ENCODE data around the gene EEF2KMT.
"Not testable (repeated sequence)": the region's sequence is repeated elsewhere in the genome, so short reads cannot be mapped to it uniquely, and the experiment has no call there.

The EEF2KMT gene

DNA sequence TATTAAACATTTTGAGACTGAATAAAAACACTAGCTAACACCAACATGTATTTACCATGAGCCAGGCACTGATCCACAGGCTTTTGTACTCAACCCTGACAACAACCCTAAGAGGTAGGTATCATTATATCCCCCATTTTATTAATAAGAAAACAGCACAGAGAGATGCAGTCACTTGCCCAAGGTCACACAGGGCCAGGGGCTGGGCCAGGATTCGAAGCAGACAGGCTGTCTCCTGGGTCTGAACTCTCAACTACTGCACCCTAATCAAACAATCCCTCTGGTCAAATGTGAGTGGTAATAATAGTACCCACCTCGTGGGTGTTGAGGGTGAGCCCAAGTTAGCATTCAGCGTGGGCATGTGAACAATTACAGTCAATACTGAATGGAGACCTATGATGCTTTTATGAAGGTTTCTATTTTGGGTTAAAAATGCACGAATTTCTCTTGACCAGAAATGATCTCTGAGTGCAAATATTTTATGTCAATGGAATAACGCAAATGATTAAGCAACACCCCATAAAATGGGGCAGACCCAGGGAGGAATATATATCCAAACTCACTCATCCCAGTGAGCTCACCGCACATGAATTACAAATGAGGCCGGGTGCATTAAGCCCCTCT is 1.0 kb downstream of the EEF2KMT start:
- not testable (repeated sequence) for H2BK12ac ChIP-seq (ENCODE audit: low read length); H3K79me1 ChIP-seq (ENCODE audit: low read depth, low read length); H4K8ac ChIP-seq (ENCODE audit: low read depth, low read length); H3K14ac ChIP-seq (ENCODE audit: low read length); H2BK15ac ChIP-seq (ENCODE audit: low read length); H2BK5ac ChIP-seq (ENCODE audit: low read length); H3K9me3 ChIP-seq (replicated peaks in 1 of 2; ENCODE audit: control insufficient read depth in 2 of 2, insufficient read depth in 1 of 2, low read depth in 1 of 2, low read length in 2 of 2); H3K23ac ChIP-seq (ENCODE audit: low read depth, low read length, poor library complexity); H3K27ac ChIP-seq (replicated peaks; ENCODE audit: low read length); H3K9ac ChIP-seq (ENCODE audit: low read depth, low read length, poor library complexity); H2AK5ac ChIP-seq (ENCODE audit: low read depth, low read length); H4K91ac ChIP-seq (ENCODE audit: low read depth, low read length, poor library complexity); H3K18ac ChIP-seq (ENCODE audit: low read length); H3K36me3 ChIP-seq (replicated peaks in 1 of 2; ENCODE audit: control insufficient read depth in 2 of 2, insufficient read depth in 2 of 2, low read length in 2 of 2); H2BK120ac ChIP-seq (ENCODE audit: low read depth, low read length); H3K4ac ChIP-seq (ENCODE audit: low read length); H3K4me1 ChIP-seq (ENCODE audit: control insufficient read depth in 2 of 2, insufficient read depth in 1 of 2, low read depth in 1 of 2, low read length in 2 of 2); DNase-seq (ENCODE audit: low spot score)
- H3K27me3 ChIP-seq (ENCODE audit: control insufficient read depth in 3 of 3, insufficient read depth in 3 of 3, low read depth in 1 of 3, low read length in 3 of 3) = peaks cover 0 to 10% (median 0%) of the 10 kb centered on the region in 3 experiments
- peak overlapping the region; percentile 54 to 82 for H3K4me3 ChIP-seq (ENCODE audit: low read length in 2 of 2)
- WGBS, 2 donors (ENCODE audit: extremely low coverage in 2 of 2, insufficient read length in 2 of 2, insufficient replicate concordance in 1 of 2) = no CpG with 5 or more reads among the region's 7 CpGs
- H3K4me2 ChIP-seq (ENCODE audit: insufficient read depth, low read length, poor library complexity, severe bottlenecking) = peak overlapping the region; percentile 91
- peak overlapping the region; percentile 94 for H2AFZ ChIP-seq (ENCODE audit: low read length)

DNA sequence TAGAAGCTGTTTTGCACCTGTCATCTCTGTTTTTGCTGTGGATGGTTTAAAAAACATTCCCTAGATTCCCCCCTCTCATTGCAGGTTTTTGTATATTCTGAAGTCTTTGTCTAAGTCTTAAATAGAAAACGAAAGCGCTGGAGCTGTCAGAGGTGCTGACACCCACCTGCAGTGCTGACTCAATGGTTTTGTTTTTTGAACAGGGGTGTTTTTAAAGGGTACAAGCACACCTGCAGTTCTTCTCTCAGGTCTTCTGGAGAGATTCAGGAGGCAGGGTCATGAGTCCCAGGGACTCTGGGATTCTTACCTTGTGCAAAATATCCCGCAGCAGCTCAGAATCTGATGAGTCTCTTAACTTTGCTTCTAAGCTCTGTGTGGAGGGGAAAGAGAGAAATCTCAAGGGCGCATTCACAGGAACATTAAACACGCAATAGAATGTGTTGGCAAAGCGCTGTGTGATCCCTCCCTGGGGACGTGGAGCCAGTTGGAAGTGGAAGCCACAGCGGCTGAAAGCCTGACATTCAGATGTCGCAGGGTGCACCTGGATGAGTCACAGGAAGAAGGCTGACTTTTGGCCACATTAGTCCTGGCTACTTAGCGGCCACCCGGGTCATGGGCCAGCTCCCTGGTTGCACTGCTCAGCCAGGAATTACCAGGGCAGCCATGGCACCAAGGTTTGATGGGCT is 2.3 kb downstream of the EEF2KMT start:
- not testable (repeated sequence) for H2BK15ac ChIP-seq (ENCODE audit: low read length); DNase-seq (ENCODE audit: low spot score); H3K23ac ChIP-seq (ENCODE audit: low read depth, low read length, poor library complexity); H2AFZ ChIP-seq (ENCODE audit: low read length); H3K4me2 ChIP-seq (ENCODE audit: insufficient read depth, low read length, poor library complexity, severe bottlenecking); H4K91ac ChIP-seq (ENCODE audit: low read depth, low read length, poor library complexity); H2AK5ac ChIP-seq (ENCODE audit: low read depth, low read length); H3K79me1 ChIP-seq (ENCODE audit: low read depth, low read length); H3K27me3 ChIP-seq (ENCODE audit: control insufficient read depth in 3 of 3, insufficient read depth in 3 of 3, low read depth in 1 of 3, low read length in 3 of 3); H3K9ac ChIP-seq (ENCODE audit: low read depth, low read length, poor library complexity); H3K27ac ChIP-seq (replicated peaks; ENCODE audit: low read length); H3K14ac ChIP-seq (ENCODE audit: low read length); H2BK5ac ChIP-seq (ENCODE audit: low read length); H3K18ac ChIP-seq (ENCODE audit: low read length); H3K36me3 ChIP-seq (replicated peaks in 1 of 2; ENCODE audit: control insufficient read depth in 2 of 2, insufficient read depth in 2 of 2, low read length in 2 of 2); H2BK12ac ChIP-seq (ENCODE audit: low read length); H2BK120ac ChIP-seq (ENCODE audit: low read depth, low read length); H3K4me1 ChIP-seq (ENCODE audit: control insufficient read depth in 2 of 2, insufficient read depth in 1 of 2, low read depth in 1 of 2, low read length in 2 of 2); H4K8ac ChIP-seq (ENCODE audit: low read depth, low read length); H3K4me3 ChIP-seq (ENCODE audit: low read length in 2 of 2); H3K4ac ChIP-seq (ENCODE audit: low read length); H3K9me3 ChIP-seq (replicated peaks in 1 of 2; ENCODE audit: control insufficient read depth in 2 of 2, insufficient read depth in 1 of 2, low read depth in 1 of 2, low read length in 2 of 2)
- no CpG with 5 or more reads among the region's 11 CpGs for WGBS, 2 donors (ENCODE audit: extremely low coverage in 2 of 2, insufficient read length in 2 of 2, insufficient replicate concordance in 1 of 2)

DNA sequence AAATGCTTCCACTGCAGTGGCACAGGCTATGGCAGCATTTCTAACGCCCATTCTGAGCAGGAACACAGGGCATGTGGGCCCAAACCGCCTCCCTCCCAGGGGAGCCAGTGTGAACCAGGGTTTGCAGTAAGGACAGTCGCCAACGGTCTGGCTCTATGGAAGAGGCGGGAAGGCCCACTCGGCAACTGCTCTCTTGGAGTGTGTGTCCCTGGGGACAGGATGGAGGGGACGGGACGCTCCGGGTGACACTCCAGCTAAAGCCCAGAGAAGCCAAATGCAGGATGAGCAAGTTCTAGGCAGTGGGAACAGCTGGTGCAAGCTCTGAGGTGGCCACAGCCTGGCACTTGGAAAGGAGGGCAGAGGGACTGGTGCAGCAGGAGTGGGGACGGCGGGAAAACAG is 3.8 kb downstream of the EEF2KMT start:
- not testable (repeated sequence) for H3K9ac ChIP-seq (ENCODE audit: low read depth, low read length, poor library complexity); H3K9me3 ChIP-seq (replicated peaks in 1 of 2; ENCODE audit: control insufficient read depth in 2 of 2, insufficient read depth in 1 of 2, low read depth in 1 of 2, low read length in 2 of 2); H2BK15ac ChIP-seq (ENCODE audit: low read length); H3K23ac ChIP-seq (ENCODE audit: low read depth, low read length, poor library complexity); H3K4me3 ChIP-seq (ENCODE audit: low read length in 2 of 2); H3K27ac ChIP-seq (replicated peaks; ENCODE audit: low read length); H2BK5ac ChIP-seq (ENCODE audit: low read length); H4K91ac ChIP-seq (ENCODE audit: low read depth, low read length, poor library complexity); H3K4me2 ChIP-seq (ENCODE audit: insufficient read depth, low read length, poor library complexity, severe bottlenecking); H3K36me3 ChIP-seq (replicated peaks in 1 of 2; ENCODE audit: control insufficient read depth in 2 of 2, insufficient read depth in 2 of 2, low read length in 2 of 2); H3K79me1 ChIP-seq (ENCODE audit: low read depth, low read length); H2BK120ac ChIP-seq (ENCODE audit: low read depth, low read length); H3K14ac ChIP-seq (ENCODE audit: low read length); H2AK5ac ChIP-seq (ENCODE audit: low read depth, low read length); H2AFZ ChIP-seq (ENCODE audit: low read length); H3K18ac ChIP-seq (ENCODE audit: low read length); H2BK12ac ChIP-seq (ENCODE audit: low read length); H3K27me3 ChIP-seq (ENCODE audit: control insufficient read depth in 3 of 3, insufficient read depth in 3 of 3, low read depth in 1 of 3, low read length in 3 of 3); H3K4ac ChIP-seq (ENCODE audit: low read length); DNase-seq (ENCODE audit: low spot score); H4K8ac ChIP-seq (ENCODE audit: low read depth, low read length); H3K4me1 ChIP-seq (ENCODE audit: control insufficient read depth in 2 of 2, insufficient read depth in 1 of 2, low read depth in 1 of 2, low read length in 2 of 2)
- no CpG with 5 or more reads among the region's 11 CpGs for WGBS, 2 donors (ENCODE audit: extremely low coverage in 2 of 2, insufficient read length in 2 of 2, insufficient replicate concordance in 1 of 2)

GRCh38 chr16:5093081-5093480 is 4.5 kb downstream of the EEF2KMT start:
- not testable (repeated sequence) for H2BK12ac ChIP-seq (ENCODE audit: low read length); H3K4me2 ChIP-seq (ENCODE audit: insufficient read depth, low read length, poor library complexity, severe bottlenecking); H3K14ac ChIP-seq (ENCODE audit: low read length); H3K9me3 ChIP-seq (replicated peaks in 1 of 2; ENCODE audit: control insufficient read depth in 2 of 2, insufficient read depth in 1 of 2, low read depth in 1 of 2, low read length in 2 of 2); H3K4me1 ChIP-seq (ENCODE audit: control insufficient read depth in 2 of 2, insufficient read depth in 1 of 2, low read depth in 1 of 2, low read length in 2 of 2); H2BK15ac ChIP-seq (ENCODE audit: low read length); H3K9ac ChIP-seq (ENCODE audit: low read depth, low read length, poor library complexity); H4K91ac ChIP-seq (ENCODE audit: low read depth, low read length, poor library complexity); H2BK120ac ChIP-seq (ENCODE audit: low read depth, low read length); H2AFZ ChIP-seq (ENCODE audit: low read length); H3K18ac ChIP-seq (ENCODE audit: low read length); H2AK5ac ChIP-seq (ENCODE audit: low read depth, low read length); H3K4ac ChIP-seq (ENCODE audit: low read length); H3K79me1 ChIP-seq (ENCODE audit: low read depth, low read length); H3K4me3 ChIP-seq (ENCODE audit: low read length in 2 of 2); H3K27ac ChIP-seq (replicated peaks; ENCODE audit: low read length); H2BK5ac ChIP-seq (ENCODE audit: low read length); DNase-seq (ENCODE audit: low spot score); H3K27me3 ChIP-seq (ENCODE audit: control insufficient read depth in 3 of 3, insufficient read depth in 3 of 3, low read depth in 1 of 3, low read length in 3 of 3); H3K23ac ChIP-seq (ENCODE audit: low read depth, low read length, poor library complexity); H4K8ac ChIP-seq (ENCODE audit: low read depth, low read length)
- WGBS, 2 donors (ENCODE audit: extremely low coverage in 2 of 2, insufficient read length in 2 of 2, insufficient replicate concordance in 1 of 2) = no CpG with 5 or more reads among the region's 9 CpGs
- H3K36me3 ChIP-seq (replicated peaks in 1 of 2; ENCODE audit: control insufficient read depth in 2 of 2, insufficient read depth in 2 of 2, low read length in 2 of 2) = peaks cover 0 to 16% of the 10 kb centered on the region in 2 donors

All from neuronal stem cell (in vitro differentiated cells).